ENCODE data around the gene NFATC2.

DNA sequence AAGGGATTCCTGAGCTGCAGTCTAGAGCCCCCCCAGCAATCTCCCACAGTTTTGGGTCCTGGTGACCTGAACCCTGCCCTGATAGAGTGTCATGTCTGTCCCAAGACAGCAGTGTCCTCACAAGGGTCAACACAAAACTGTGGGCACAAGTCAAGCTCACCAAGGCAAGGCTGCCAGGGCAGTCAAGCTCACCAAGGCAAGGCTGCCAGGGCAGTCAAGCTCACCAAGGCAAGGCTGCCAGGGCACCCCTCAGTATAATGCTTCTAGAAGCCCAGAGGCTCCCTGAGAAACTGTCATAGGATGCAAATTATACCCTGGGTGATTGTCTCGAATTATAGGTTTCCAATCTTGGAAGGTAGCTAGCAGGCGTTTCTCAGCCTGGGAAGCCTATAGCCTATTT is 108.5 kb downstream of the NFATC2 start:
- TF ChIP-seq, protein P1, sequence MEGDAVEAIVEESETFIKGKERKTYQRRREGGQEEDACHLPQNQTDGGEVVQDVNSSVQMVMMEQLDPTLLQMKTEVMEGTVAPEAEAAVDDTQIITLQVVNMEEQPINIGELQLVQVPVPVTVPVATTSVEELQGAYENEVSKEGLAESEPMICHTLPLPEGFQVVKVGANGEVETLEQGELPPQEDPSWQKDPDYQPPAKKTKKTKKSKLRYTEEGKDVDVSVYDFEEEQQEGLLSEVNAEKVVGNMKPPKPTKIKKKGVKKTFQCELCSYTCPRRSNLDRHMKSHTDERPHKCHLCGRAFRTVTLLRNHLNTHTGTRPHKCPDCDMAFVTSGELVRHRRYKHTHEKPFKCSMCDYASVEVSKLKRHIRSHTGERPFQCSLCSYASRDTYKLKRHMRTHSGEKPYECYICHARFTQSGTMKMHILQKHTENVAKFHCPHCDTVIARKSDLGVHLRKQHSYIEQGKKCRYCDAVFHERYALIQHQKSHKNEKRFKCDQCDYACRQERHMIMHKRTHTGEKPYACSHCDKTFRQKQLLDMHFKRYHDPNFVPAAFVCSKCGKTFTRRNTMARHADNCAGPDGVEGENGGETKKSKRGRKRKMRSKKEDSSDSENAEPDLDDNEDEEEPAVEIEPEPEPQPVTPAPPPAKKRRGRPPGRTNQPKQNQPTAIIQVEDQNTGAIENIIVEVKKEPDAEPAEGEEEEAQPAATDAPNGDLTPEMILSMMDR (IDR thresholded peaks at IDR 0.05; ENCODE audit: low read length), result no peak
- no peak for TF ChIP-seq EZH2 (IDR thresholded peaks at IDR 0.05; ENCODE audit: borderline replicate concordance, low read length)
